A549 (cell line): ENCODE measurements around the gene WSB2. TPM values are rescaled to one million over a fixed set of nuclear protein-coding genes. Genes with fewer than 3 reads are reported as not detected.
A peak's percentile ranks its signal among the peaks of the same experiment; 100 is the strongest.

ENCODE experiments used
- ATAC-seq, 2 experiments: fragments of 200-7000 bp in 1 of 2; fragments of >200 bp in 1 of 2; cut with Nextera tagmentation in 1 of 2; cut with Tn5 transposase in 1 of 2; 3 replicates each; pipeline versions ENCODE4 v1.8.0 to v1.9.1; 2018 to 2020; ENCODE audit warnings: mild to moderate bottlenecking in 1 of 2, moderate library complexity in 1 of 2
- CTCF ChIA-PET: fragments of 300-600 bp; sonication (Branson Sonifier 250); formaldehyde crosslinking; extraction: SDS; loops from one replicate; lab custom pipeline; 2021; ENCODE audit warnings: antibody characterized with exemption, inconsistent platforms; lab: Yijun Ruan, JAX
- POLR2A ChIA-PET: fragments of 350-600 bp; formaldehyde crosslinking; extraction: SDS; loops from one replicate; lab custom pipeline; 2021; ENCODE audit warnings: antibody characterized with exemption, inconsistent platforms; lab: Yijun Ruan, JAX
- DNase-seq, 2 experiments: peaks; one replicate each; pipeline versions ENCODE4 v3.0.0 to v3.0.0-alpha.2; 2011 to 2016; ENCODE audit warnings: low read depth in 1 of 2, low spot score in 1 of 2
- FAIRE-seq: peaks from 2 replicates; lab custom pipeline; 2011; peaks lifted over from hg19 to GRCh38; lab: Jason Lieb, UNC
- H3K27ac ChIP-seq, 2 experiments: fragments of >200 bp; sonication (Bioruptor Twin); formaldehyde crosslinking; 3 replicates each; pipeline ENCODE4 v1.5.1; 2016 to 2017
- H3K4me1 ChIP-seq: fragments of >200 bp; sonication (Bioruptor Twin); formaldehyde crosslinking; 3 replicates; pipeline ENCODE4 v1.6.1; 2016
- H3K4me2 ChIP-seq: fragments of >200 bp; sonication (Bioruptor Twin); formaldehyde crosslinking; 3 replicates; pipeline ENCODE4 v1.6.1; 2016
- H3K4me3 ChIP-seq: fragments of >200 bp; sonication (Bioruptor Twin); formaldehyde crosslinking; 3 replicates; pipeline ENCODE4 v1.5.1; 2016
- H3K9me3 ChIP-seq: fragments of >200 bp; sonication (Bioruptor Twin); formaldehyde crosslinking; 3 replicates; pipeline ENCODE4 v1.6.1; 2016
- BCL3 ChIP-seq: fragments of >200 bp; sonication (Bioruptor Twin); formaldehyde crosslinking; IDR thresholded peaks from 3 replicates; pipeline ENCODE4 v1.6.1; 2016
- BHLHE40 ChIP-seq: IDR thresholded peaks from 2 replicates; pipeline ENCODE4 v1.6.1; 2012; ENCODE audit warnings: low read depth, low read length, inconsistent platforms
- CEBPB ChIP-seq, 2 experiments: fragments of >200 bp in 1 of 2; sonication (Bioruptor Twin) in 1 of 2; formaldehyde crosslinking in 1 of 2; IDR thresholded peaks; 2 replicates each; pipeline ENCODE4 v1.6.1; 2012 to 2016
- ELK1 ChIP-seq: fragments of 150-350 bp; IDR thresholded peaks from 2 replicates; pipeline ENCODE4 v1.6.1; 2014; ENCODE audit warnings: low read depth, mild to moderate bottlenecking, low read length
- ESRRA ChIP-seq: fragments of 150-350 bp; IDR thresholded peaks from 2 replicates; pipeline ENCODE4 v1.6.1; 2014; ENCODE audit warnings: mild to moderate bottlenecking, low read length, borderline replicate concordance
- HES2 ChIP-seq: fragments of >200 bp; sonication (Bioruptor Twin); formaldehyde crosslinking; IDR thresholded peaks from 2 replicates; pipeline ENCODE4 v1.6.1; 2016
- HOXB5 ChIP-seq: fragments of 250-450 bp; sonication (Bioruptor Pico); IDR thresholded peaks from 2 replicates; pipeline ENCODE4 v1.5.0; 2020; ENCODE audit warnings: mild to moderate bottlenecking, moderate library complexity
- MAFK ChIP-seq: fragments of 450-650 bp; IDR thresholded peaks from 2 replicates; pipeline ENCODE4 v1.6.1; 2014; ENCODE audit not compliant: partially characterized antibody
- NPAS2 ChIP-seq: fragments of 250-450 bp; sonication (Bioruptor Pico); IDR thresholded peaks from 2 replicates; pipeline ENCODE4 v1.8.0; 2022; ENCODE audit warnings: mild to moderate bottlenecking, moderate library complexity, borderline replicate concordance
- POLR2A ChIP-seq: IDR thresholded peaks from 2 replicates; pipeline ENCODE4 v1.6.1; 2012; ENCODE audit warnings: mild to moderate bottlenecking, low read length
- RARB ChIP-seq: fragments of 250-450 bp; sonication (Bioruptor Pico); IDR thresholded peaks from 2 replicates; pipeline ENCODE4 v1.8.0; 2021; ENCODE audit warnings: mild to moderate bottlenecking, moderate library complexity
- SMC3 ChIP-seq: fragments of >200 bp; sonication (Bioruptor Twin); formaldehyde crosslinking; IDR thresholded peaks from 3 replicates; pipeline ENCODE4 v1.6.1; 2018; ENCODE audit warnings: inconsistent platforms
- TFCP2L1 ChIP-seq: fragments of 250-450 bp; sonication (Bioruptor Pico); IDR thresholded peaks from 2 replicates; pipeline ENCODE4 v1.5.0; 2021; ENCODE audit warnings: mild to moderate bottlenecking
- ZNF302 ChIP-seq: fragments of 250-450 bp; sonication (Bioruptor Pico); IDR thresholded peaks from 2 replicates; pipeline ENCODE4 v1.9.0; 2021; ENCODE audit warnings: inconsistent platforms, mild to moderate bottlenecking, moderate library complexity
- WGBS: methylation state at CpG from one replicate; pipeline ENCODE4 v1.1.6; 2017; ENCODE audit errors: missing lambda C conversion rate; 5-methylcytosine and 5-hydroxymethylcytosine counted together
- polyA plus RNA-seq, 4 experiments: library from polyadenylated mRNA; depleted of rRNA in 3 of 4; stranded (reverse); fragments of >200 nt; fragmentation: RNase III in 1 of 4; extraction: RNeasy Plus Mini Kit Qiagen cat#74134 plus additional on column Dnase treatment in 1 of 4; gene quantifications; 2 replicates in 3 of 4; 3 replicates in 1 of 4; pipeline ENCODE4 v1.2.3, GENCODE V29; 2011 to 2017

The WSB2 gene
- polyA plus RNA-seq, 2 of the 4 experiments (the other 2 are of a cell fraction) = 40.5 to 93.5 TPM

GRCh38 chr12:118068445-118068844, 7.5 kb upstream of the WSB2 start:
- ChIA-PET POLR2A (no interaction called here), CTCF (no interaction called here)
- 93% methylated on average over 2 of the region's 2 CpGs for WGBS
- ATAC-seq (no peak), FAIRE-seq (no peak), DNase-seq (no peak)
- no peaks in the 10 kb centered on the region for H3K9me3 ChIP-seq
- H3K4me3 ChIP-seq = no peak overlapping the region
- H3K27ac ChIP-seq = no peak overlapping the region
- TF ChIP-seq ESRRA = no peak
- TF ChIP-seq SMC3 = no peak
- no peak for TF ChIP-seq HES2
- no peak for TF ChIP-seq ZNF302
- TF ChIP-seq, all 56 proteins: peak for 0
- Histone ChIP-seq H3K4me1 (peaks cover 10% of the 10 kb centered on the region), H3K4me2 (no peak overlapping the region)

GRCh38 chr12:118065380-118065779, 4.4 kb upstream of the WSB2 start:
- ChIA-PET CTCF (interaction anchor here (0.7 to 3.9 kb wide), 5 partner anchors 15 to 208 kb away, joined by 3 to 19 read pairs (median 3); no protein-coding TSS in a partner anchor), POLR2A (no interaction called here)
- H3K4me2 ChIP-seq = no peak overlapping the region
- TF ChIP-seq BHLHE40 (no peak), RARB (CRISPR knock-in tag) (no peak), POLR2A (no peak), HOXB5 (CRISPR knock-in tag) (no peak), NPAS2 (CRISPR knock-in tag) (no peak), MAFK (no peak), BCL3 (no peak)
- FAIRE-seq (no peak), ATAC-seq (no peak), DNase-seq (no peak)
- H3K9me3 ChIP-seq = no peaks in the 10 kb centered on the region
- peaks cover 19% of the 10 kb centered on the region for H3K4me1 ChIP-seq
- no peak overlapping the region for H3K27ac ChIP-seq
- WGBS = 91% methylated on average over 1 of the region's 1 CpG
- no peak overlapping the region for H3K4me3 ChIP-seq

- ATAC-seq (peak in 1 of 2 experiments; percentile 42; a peak in 3 of 6 replicates), FAIRE-seq (no peak)
- H3K9me3 ChIP-seq = no peaks in the 10 kb centered on the region
- WGBS = 77% methylated on average over 2 of the region's 2 CpGs
- TF ChIP-seq ELK1 = no peak
- TF ChIP-seq TFCP2L1 (CRISPR knock-in tag) = no peak
- TF ChIP-seq, all 56 proteins: peak for 0
- H3K4me3 ChIP-seq = no peak overlapping the region
- no peak for DNase-seq
- POLR2A ChIA-PET = no interaction called here
- no peak overlapping the region for H3K27ac ChIP-seq
- H3K4me1 ChIP-seq = peaks cover 20% of the 10 kb centered on the region
- no peak overlapping the region; the same call in 2 of the 3 replicates for H3K4me2 ChIP-seq
- CTCF ChIA-PET = interaction anchor here (0.7 to 3.9 kb wide), 7 partner anchors 11 to 207 kb away, joined by 3 to 19 read pairs (median 4); partner anchors contain the start of gene VSIG10
Observed at GRCh38 chr12:118064608-118065007, 3.6 kb upstream of the WSB2 start.

GRCh38 chr12:118063576-118064391, 2.8 kb upstream of the WSB2 start:
- no peak for DNase-seq
- TF ChIP-seq CEBPB (IDR thresholded peaks at IDR 0.05) = peak; percentile 53 to 58; a peak in 3 of 4 replicates
- TF ChIP-seq RARB (CRISPR knock-in tag) = no peak
- ATAC-seq = no peak

More at GRCh38 chr12:118063576-118064391, 2.8 kb upstream of the WSB2 start:
- H3K9me3 ChIP-seq = no peaks in the 10 kb centered on the region
- peaks cover 28% of the 10 kb centered on the region for H3K4me1 ChIP-seq
- peak overlapping the region; percentile 82 for H3K4me2 ChIP-seq
- ChIA-PET POLR2A (interaction anchor here (0.7 kb wide), 1 partner anchor 28 kb away, joined by 8 read pairs; no protein-coding TSS in a partner anchor), CTCF (interaction anchor here (0.8 to 3.9 kb wide), 9 partner anchors 10 to 207 kb away, joined by 3 to 19 read pairs (median 4); partner anchors contain the start of gene VSIG10)
- WGBS = 70% methylated on average over 4 of the region's 4 CpGs
- H3K27ac ChIP-seq = peak overlapping the region; percentile 18 to 52; a peak in 4 of 6 replicates
- no peak overlapping the region for H3K4me3 ChIP-seq
- no peak for FAIRE-seq
